Natural killer cell treated with Interleukin-12 subunit alpha and Interleukin-12 subunit beta and Interleukin-15 and Interleukin-18, amount 100 ng/mL, for 72 hours (primary cell): ENCODE data around the gene SPG11. TPM values are rescaled to one million over a fixed set of nuclear protein-coding genes. Genes with fewer than 3 reads are reported as not detected.
"Not testable (repeated sequence)": the region's sequence is repeated elsewhere in the genome, so short reads cannot be mapped to it uniquely, and the experiment has no call there.

Source experiments
- ATAC-seq, 2 donors: fragments of 150-1000 bp; cut with Tn5 transposase in 1 of 2; sonication (Bioruptor Pico), chemical (Tn5 transposase) in 1 of 2; 2 replicates each; pipeline ENCODE4 v1.10.0; 2021
- DNase-seq: peaks from one replicate; pipeline ENCODE4 v3.0.0; 2022; ENCODE audit warnings: low spot score
- H3K27ac Mint-ChIP-seq, 2 donors: 1 replicate in 1 of 2; 2 replicates in 1 of 2; pipeline ENCODE4 v1.8.0; 2022; ENCODE audit warnings: mixed read lengths in 2 of 2, mild to moderate bottlenecking in 1 of 2, moderate library complexity in 1 of 2
- H3K27me3 Mint-ChIP-seq, 2 donors: 1 replicate in 1 of 2; 2 replicates in 1 of 2; pipeline ENCODE4 v1.8.0; 2022; ENCODE audit warnings: mixed read lengths in 2 of 2
- H3K36me3 Mint-ChIP-seq: one replicate; pipeline ENCODE4 v1.8.0; 2022; ENCODE audit warnings: mixed read lengths
- H3K4me1 Mint-ChIP-seq, 2 donors: 1 replicate in 1 of 2; 2 replicates in 1 of 2; pipeline ENCODE4 v1.8.0; 2022; ENCODE audit warnings: low read depth in 2 of 2, mixed read lengths in 2 of 2, mild to moderate bottlenecking in 1 of 2
- H3K4me3 Mint-ChIP-seq: one replicate; pipeline ENCODE4 v1.8.0; 2022; ENCODE audit warnings: mixed read lengths
- H3K9me3 Mint-ChIP-seq: 2 replicates; pipeline ENCODE4 v1.8.0; 2022; ENCODE audit warnings: mixed read lengths
- total RNA-seq, 2 donors: library from RNA; stranded (reverse); gene quantifications; one replicate each; pipeline ENCODE4 v1.2.3, GENCODE V29; 2022

Gene SPG11
- total RNA-seq, 2 donors from 2014 or later = 86.2 to 114 TPM

DNA sequence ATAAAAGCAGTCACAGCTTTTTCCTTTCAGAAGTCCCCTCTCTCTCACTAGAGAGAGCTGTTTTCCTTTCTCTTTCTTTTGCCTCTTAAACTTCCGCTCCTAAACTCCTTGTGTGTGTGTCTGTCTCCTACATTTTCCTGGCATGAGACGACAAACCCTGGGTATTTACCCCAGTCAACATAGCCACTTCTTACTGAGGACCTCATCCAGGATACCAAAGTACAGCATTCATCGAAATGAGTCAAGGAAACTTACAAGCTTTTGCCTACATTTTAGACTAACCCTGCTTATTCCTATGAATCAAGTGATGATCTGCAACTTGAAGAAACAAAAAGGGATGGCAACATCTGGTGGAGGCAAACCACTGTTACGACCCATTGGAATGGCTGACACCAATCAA, 31.0 kb upstream of the SPG11 start:
- H3K4me3 Mint-ChIP-seq = no peak overlapping the region
- ATAC-seq (no peak), DNase-seq (no peak)
- H3K36me3 Mint-ChIP-seq = no peaks in the 10 kb centered on the region
- H3K27me3 Mint-ChIP-seq = no peaks in the 10 kb centered on the region
- peaks cover 9 to 14% of the 10 kb centered on the region in 2 donors for H3K4me1 Mint-ChIP-seq
- no peaks in the 10 kb centered on the region for H3K9me3 Mint-ChIP-seq
- H3K27ac Mint-ChIP-seq = peak overlapping the region; percentile 47 to 55

DNA sequence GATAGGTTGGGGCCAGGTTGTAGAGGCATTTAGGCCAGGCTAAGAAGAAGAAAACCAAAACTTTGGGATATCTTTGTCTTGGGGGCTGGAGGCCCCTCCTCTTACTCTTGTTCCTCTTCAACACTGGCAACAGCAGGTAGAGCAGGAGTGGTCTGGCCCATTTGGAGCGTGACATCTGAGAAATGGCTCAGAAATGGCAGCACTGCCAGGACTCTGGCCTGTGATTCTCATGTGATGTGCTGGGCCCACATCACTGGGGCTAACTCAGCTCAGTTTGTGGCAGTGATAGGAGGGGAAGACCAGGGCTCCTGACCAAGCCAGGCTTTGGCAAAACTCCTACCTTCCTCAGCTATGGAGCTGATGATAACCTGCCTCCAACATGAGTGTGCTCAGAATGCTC, 29.2 kb upstream of the SPG11 start:
- no peak overlapping the region for H3K27ac Mint-ChIP-seq
- no peak for DNase-seq
- peaks cover 12% of the 10 kb centered on the region for H3K36me3 Mint-ChIP-seq
- H3K4me1 Mint-ChIP-seq = peaks cover 17 to 24% of the 10 kb centered on the region in 2 donors
- no peak for ATAC-seq
- no peaks in the 10 kb centered on the region for H3K27me3 Mint-ChIP-seq
- no peak overlapping the region for H3K4me3 Mint-ChIP-seq
- H3K9me3 Mint-ChIP-seq = peaks cover 1% of the 10 kb centered on the region

DNA sequence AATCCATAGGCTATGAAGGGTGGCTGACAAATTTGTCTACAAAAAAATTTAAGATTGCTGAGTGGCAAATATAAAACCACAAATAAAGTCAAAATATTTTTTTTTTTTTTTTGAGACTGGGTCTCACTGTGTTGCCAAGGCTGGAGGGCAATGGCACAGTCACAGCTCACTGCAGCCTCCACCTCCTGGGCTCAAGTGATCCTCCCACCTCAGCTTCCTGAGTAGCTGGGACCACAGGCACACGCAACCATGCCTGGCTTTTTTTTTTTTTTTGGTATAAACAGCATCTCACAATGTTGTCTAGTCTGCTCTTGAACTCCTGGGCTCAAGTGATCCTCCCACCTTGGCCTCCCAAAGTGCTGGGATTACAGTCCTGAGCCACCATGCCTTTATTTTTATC, 26.8 kb upstream of the SPG11 start:
- Mint-ChIP-seq H3K36me3 (peaks cover 26% of the 10 kb centered on the region), H3K27ac (peak overlapping the region in 1 of 2 donors; percentile 63), H3K9me3 (peaks cover 12% of the 10 kb centered on the region), H3K4me1 (peaks cover 37 to 38% of the 10 kb centered on the region in 2 donors)
- H3K27me3 Mint-ChIP-seq, H3K4me3 Mint-ChIP-seq, DNase-seq, ATAC-seq: not testable (repeated sequence)

GRCh38 chr15:44689318-44689717, 25.9 kb upstream of the SPG11 start:
- H3K4me3 Mint-ChIP-seq, ATAC-seq, DNase-seq, H3K27me3 Mint-ChIP-seq: not testable (repeated sequence)
- Mint-ChIP-seq H3K9me3 (peaks cover 12% of the 10 kb centered on the region), H3K4me1 (peaks cover 40 to 41% of the 10 kb centered on the region in 2 donors), H3K27ac (peak overlapping the region in 1 of 2 donors; percentile 41), H3K36me3 (peaks cover 29% of the 10 kb centered on the region)

DNA sequence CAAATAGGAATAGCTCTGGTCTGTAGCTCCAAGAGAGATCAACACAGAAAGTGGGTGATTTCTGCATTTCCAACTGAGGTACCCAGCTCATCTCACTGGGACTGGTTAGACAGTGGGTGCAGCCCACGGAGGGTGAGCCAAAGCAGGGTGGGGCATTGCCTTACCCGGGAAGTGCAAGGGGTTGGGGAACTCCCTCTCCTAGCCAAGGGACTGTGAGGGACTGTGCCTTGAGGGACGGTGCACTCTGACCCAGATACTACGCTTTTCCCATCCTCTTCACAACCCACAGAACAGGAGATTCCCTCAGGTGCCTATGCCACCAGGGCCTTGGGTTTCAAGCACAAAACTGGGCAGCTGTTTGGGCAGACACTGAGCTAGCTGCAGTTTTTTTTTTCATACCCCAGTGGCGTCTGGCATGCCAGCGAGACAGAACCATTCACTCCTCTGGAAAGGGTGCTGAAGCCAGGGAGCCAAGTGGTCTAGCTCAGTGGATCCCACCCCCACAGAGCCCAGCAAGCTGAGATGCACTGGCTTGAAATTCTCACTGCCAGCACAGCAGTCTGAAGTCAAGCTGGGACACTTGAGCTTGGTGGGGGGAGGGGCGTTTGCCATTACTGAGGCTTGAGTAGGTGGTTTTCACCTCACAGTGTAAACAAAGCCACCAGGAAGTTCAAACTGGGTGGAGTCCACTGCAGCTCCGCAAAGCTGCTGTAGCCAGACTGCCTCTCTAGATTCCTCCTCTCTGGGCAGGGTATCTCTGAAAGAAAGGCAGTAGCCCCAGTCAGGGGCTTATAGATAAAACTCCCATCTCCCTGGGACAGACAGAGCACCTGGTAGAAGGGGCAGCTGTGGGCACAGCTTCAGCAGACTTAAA, 19.6 kb upstream of the SPG11 start:
- H3K36me3 Mint-ChIP-seq = peaks cover 34% of the 10 kb centered on the region

DNA sequence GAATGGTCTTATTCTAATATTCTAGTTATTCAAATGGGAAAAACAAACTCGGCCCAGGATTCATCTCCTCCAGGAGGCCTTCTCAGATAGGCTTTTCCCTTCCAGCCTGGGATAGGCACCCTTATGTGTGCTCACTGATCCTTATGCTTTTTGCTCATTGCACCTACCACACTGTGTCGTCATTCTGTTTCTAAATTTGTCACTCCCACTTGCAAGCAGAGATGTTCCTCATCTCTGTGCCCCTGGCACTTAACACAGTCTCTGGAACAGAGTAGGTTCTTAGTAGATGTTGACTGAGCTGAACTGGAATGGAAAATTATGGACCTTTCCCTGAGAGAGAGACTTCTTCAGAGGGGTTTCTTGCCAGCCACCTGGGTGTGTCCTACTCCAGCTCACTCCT, 18.7 kb upstream of the SPG11 start:
- Mint-ChIP-seq H3K4me1 (peaks cover 77 to 81% of the 10 kb centered on the region in 2 donors), H3K9me3 (peaks cover 12% of the 10 kb centered on the region), H3K27ac (peak overlapping the region; percentile 77 to 93), H3K36me3 (peaks cover 27% of the 10 kb centered on the region), H3K4me3 (peak overlapping the region; percentile 72), H3K27me3 (no peaks in the 10 kb centered on the region)
- ATAC-seq = peak; percentile 50 to 76
- no peak for DNase-seq

More for the DNA sequence above, 19.6 kb upstream of the SPG11 start:
- H3K4me1 Mint-ChIP-seq = peaks cover 78 to 82% of the 10 kb centered on the region in 2 donors
- peak overlapping the region; percentile 77 to 93 for H3K27ac Mint-ChIP-seq
- peaks cover 18% of the 10 kb centered on the region for H3K9me3 Mint-ChIP-seq
- peak; percentile 86 for DNase-seq
- H3K4me3 Mint-ChIP-seq = peak overlapping the region; percentile 72
- not testable (repeated sequence) for H3K27me3 Mint-ChIP-seq
- peak; percentile 76 to 78 for ATAC-seq

DNA sequence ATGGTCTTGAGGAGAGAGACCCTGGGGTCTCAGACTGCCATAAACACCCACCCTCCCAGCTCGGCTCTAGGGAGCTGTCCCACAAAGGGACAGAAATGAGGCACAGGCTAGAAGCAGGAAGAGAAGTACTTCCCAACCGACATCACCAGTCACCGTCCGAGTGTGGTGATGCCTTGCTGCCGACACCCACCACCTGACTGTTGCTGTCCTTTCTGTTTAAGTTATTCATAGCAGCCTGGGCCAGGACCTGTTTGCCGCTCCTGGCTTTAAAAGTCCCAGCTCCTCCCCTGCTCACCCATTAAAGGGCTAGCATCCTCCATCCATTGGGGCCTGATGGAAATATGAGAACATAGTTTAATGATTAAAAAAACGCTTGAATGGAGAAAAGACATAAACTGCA, 13.2 kb upstream of the SPG11 start:
- peak overlapping the region; percentile 97 for H3K4me3 Mint-ChIP-seq
- peaks cover 9% of the 10 kb centered on the region for H3K36me3 Mint-ChIP-seq
- no peaks in the 10 kb centered on the region for H3K27me3 Mint-ChIP-seq
- peaks cover 6% of the 10 kb centered on the region for H3K9me3 Mint-ChIP-seq
- H3K4me1 Mint-ChIP-seq = peaks cover 66 to 74% of the 10 kb centered on the region in 2 donors
- ATAC-seq (peak; percentile 82 to 86), DNase-seq (peak; percentile 77)
- H3K27ac Mint-ChIP-seq = peak overlapping the region; percentile 93 to 94

DNA sequence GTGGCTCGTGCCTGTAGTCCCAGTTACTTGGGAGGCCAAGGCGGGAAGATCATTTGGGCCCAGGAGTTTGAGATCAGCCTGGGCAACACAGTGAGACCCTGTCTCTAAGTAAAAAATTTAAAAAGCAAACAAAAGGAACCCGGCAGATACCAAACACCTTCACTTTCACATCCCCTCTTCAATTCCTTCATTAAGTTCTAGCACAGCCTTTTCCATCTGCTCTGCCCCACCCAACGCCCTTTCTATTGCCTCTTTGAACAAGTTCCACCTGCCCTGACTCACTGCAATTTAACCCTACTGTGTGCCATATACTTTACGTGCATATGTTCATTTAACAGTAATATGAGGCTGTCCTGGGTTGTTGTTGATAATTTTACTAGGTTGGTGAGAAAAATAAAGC, 12.4 kb upstream of the SPG11 start:
- DNase-seq (no peak), ATAC-seq (no peak)
- no peaks in the 10 kb centered on the region for H3K27me3 Mint-ChIP-seq

GRCh38 chr15:44673639-44674038, 10.2 kb upstream of the SPG11 start:
- ATAC-seq (no peak), DNase-seq (no peak)
- no peak overlapping the region for H3K4me3 Mint-ChIP-seq
- H3K27me3 Mint-ChIP-seq = no peaks in the 10 kb centered on the region
- peaks cover 50 to 54% of the 10 kb centered on the region in 2 donors for H3K4me1 Mint-ChIP-seq
- H3K27ac Mint-ChIP-seq = peak overlapping the region in 1 of 2 donors; percentile 43
- H3K9me3 Mint-ChIP-seq = no peaks in the 10 kb centered on the region
- H3K36me3 Mint-ChIP-seq = no peaks in the 10 kb centered on the region

More for the DNA sequence above, 12.4 kb upstream of the SPG11 start:
- Mint-ChIP-seq H3K36me3 (peaks cover 5% of the 10 kb centered on the region), H3K4me3 (peak overlapping the region; percentile 97), H3K4me1 (peaks cover 62 to 71% of the 10 kb centered on the region in 2 donors), H3K27ac (peak overlapping the region; percentile 93 to 94), H3K9me3 (peaks cover 6% of the 10 kb centered on the region)

DNA sequence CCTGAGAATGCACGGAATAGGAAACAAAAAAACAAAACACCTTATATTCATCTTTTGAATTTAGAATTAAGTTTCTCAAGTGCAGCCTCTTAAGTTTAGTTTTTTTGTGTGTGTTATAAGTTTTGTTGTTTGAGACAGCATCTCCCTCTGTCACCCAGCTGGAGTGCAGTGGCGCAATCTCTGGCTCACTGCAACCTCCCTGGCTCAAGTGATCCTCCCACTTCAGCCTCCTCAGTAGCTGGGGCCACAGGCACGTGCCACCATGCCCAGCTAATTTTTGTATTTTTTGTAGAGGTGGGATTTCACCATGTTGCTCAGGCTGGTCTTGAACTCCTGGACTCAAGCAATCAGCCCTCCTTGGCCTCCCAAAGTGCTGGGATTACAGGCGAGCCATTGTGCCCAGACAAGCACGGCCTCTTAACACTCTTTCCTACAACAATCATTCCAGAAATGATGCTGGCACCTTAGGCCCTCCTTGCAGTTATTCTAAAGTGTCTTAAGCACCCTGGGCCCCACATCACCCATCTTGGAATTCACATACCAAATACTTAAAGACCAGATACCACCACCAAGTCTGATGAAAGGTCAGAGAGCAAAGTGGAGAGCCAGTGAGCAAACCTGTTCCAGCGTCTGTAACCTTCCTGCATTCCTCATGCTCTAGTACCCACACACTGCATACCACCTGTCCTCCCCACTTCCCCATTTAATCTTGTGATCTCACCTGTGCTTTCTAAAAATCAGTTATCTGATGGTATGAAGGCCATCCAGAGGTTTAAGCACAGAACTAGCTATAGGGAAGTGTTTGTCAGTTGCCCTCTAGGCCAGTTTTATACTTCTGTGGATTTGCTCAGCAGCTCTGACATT, 6.9 kb upstream of the SPG11 start:
- DNase-seq (no peak), ATAC-seq (no peak)
- no peak overlapping the region for H3K4me3 Mint-ChIP-seq
- no peaks in the 10 kb centered on the region for H3K27me3 Mint-ChIP-seq
- peak overlapping the region; percentile 59 to 69 for H3K27ac Mint-ChIP-seq
- H3K9me3 Mint-ChIP-seq = no peaks in the 10 kb centered on the region
- no peaks in the 10 kb centered on the region for H3K36me3 Mint-ChIP-seq
- peaks cover 43% of the 10 kb centered on the region in 2 donors for H3K4me1 Mint-ChIP-seq

- Mint-ChIP-seq H3K27ac (peak overlapping the region; percentile 93 to 95), H3K9me3 (no peaks in the 10 kb centered on the region), H3K27me3 (no peaks in the 10 kb centered on the region), H3K4me3 (no peak overlapping the region), H3K36me3 (no peaks in the 10 kb centered on the region), H3K4me1 (peaks cover 42 to 43% of the 10 kb centered on the region in 2 donors)
- ATAC-seq (no peak), DNase-seq (no peak)
Observed at GRCh38 chr15:44668921-44669320, 5.5 kb upstream of the SPG11 start.

- no peak for DNase-seq
- peaks cover 37 to 41% of the 10 kb centered on the region in 2 donors for H3K4me1 Mint-ChIP-seq
- no peak for ATAC-seq
- H3K9me3 Mint-ChIP-seq = no peaks in the 10 kb centered on the region
- no peaks in the 10 kb centered on the region for H3K27me3 Mint-ChIP-seq
- peak overlapping the region; percentile 93 to 95 for H3K27ac Mint-ChIP-seq
- no peaks in the 10 kb centered on the region for H3K36me3 Mint-ChIP-seq
- H3K4me3 Mint-ChIP-seq = peak overlapping the region; percentile 89
Observed at GRCh38 chr15:44667039-44667360, 3.5 kb upstream of the SPG11 start.

GRCh38 chr15:44666210-44667038, 3.0 kb upstream of the SPG11 start:
- Mint-ChIP-seq H3K27me3 (no peaks in the 10 kb centered on the region), H3K4me3 (peak overlapping the region; percentile 89), H3K9me3 (no peaks in the 10 kb centered on the region), H3K4me1 (peaks cover 39 to 40% of the 10 kb centered on the region in 2 donors), H3K36me3 (no peaks in the 10 kb centered on the region), H3K27ac (peak overlapping the region; percentile 93 to 95)
- DNase-seq (no peak), ATAC-seq (no peak)
